ENCODE results near the gene CALCOCO2. TPM values are rescaled to one million over a fixed set of nuclear protein-coding genes. Genes with fewer than 3 reads are reported as not detected.

CALCOCO2 gene
- total RNA-seq, 4 donors from 2014 or later: 40.9 to 318 (median 118) TPM

DNA sequence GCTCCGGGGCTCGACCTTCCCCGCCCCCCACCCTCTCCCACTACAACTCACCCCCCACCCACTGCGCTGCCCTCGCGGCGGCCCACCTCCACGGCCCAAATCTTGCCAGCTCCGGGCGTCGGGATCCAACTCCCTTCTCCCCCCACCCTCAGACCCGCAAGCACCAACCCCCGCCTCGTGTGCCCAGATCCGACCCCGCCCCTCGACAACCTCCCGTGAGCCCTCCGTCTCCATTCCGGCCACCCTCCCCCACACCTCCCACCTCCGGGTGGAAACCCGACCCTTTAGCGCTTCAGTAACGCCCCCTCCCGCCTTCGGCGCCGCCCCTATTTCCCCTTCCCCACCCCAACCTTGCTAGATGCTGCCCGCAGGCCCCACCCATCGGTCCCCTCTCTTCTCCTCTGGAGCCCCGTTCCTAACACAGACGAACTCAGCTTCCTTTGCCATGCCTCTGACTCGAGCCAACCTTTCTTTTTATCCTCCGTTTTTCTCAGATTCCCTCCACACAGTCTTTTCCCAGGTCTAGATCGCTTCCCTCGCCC lies 78.1 kb downstream of the CALCOCO2 start:
- H3K36me3 ChIP-seq: no peaks in the 10 kb centered on the region
- peak overlapping the region; percentile 69 to 98 for H3K4me3 ChIP-seq
- DNase-seq: peak; percentile 76 to 82
- H3K27me3 ChIP-seq: no peaks in the 10 kb centered on the region
- peaks cover 0 to 6% of the 10 kb centered on the region in 2 donors for H3K4me1 ChIP-seq
- H3K9me3 ChIP-seq: no peaks in the 10 kb centered on the region
- peak overlapping the region; percentile 86 to 87 for H3K27ac ChIP-seq
- TF ChIP-seq, protein P1, sequence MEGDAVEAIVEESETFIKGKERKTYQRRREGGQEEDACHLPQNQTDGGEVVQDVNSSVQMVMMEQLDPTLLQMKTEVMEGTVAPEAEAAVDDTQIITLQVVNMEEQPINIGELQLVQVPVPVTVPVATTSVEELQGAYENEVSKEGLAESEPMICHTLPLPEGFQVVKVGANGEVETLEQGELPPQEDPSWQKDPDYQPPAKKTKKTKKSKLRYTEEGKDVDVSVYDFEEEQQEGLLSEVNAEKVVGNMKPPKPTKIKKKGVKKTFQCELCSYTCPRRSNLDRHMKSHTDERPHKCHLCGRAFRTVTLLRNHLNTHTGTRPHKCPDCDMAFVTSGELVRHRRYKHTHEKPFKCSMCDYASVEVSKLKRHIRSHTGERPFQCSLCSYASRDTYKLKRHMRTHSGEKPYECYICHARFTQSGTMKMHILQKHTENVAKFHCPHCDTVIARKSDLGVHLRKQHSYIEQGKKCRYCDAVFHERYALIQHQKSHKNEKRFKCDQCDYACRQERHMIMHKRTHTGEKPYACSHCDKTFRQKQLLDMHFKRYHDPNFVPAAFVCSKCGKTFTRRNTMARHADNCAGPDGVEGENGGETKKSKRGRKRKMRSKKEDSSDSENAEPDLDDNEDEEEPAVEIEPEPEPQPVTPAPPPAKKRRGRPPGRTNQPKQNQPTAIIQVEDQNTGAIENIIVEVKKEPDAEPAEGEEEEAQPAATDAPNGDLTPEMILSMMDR (IDR thresholded peaks at IDR 0.05): no peak
- no peak for TF ChIP-seq POLR2A (IDR thresholded peaks at IDR 0.05)
- intact Hi-C loops (cut with DNase I; ENCODE audit: low total_unique reads): no loop called here

DNA sequence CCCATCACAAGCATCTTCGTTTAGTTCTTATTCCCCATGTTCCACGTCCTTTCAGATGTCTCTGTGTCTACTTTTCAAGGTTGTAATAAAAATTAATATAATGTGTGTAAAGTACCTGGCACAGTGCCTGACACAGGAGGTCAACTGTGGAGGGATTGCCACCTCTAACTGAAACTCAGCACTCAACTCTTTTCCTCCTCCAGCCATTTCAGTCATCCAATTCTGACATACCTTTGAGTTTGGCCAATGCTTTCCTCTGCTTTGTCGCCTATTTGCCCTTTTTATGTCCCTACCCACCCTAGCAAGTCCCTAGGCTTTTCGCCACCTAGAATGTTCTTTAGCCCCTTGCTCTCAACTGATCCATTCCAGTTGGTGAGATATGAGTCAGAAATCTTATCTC lies 78.9 kb downstream of the CALCOCO2 start:
- no peak for DNase-seq
- no peaks in the 10 kb centered on the region for H3K36me3 ChIP-seq
- H3K4me1 ChIP-seq: peaks cover 0 to 6% of the 10 kb centered on the region in 2 donors
- peak overlapping the region; percentile 86 to 87 for H3K27ac ChIP-seq
- no peaks in the 10 kb centered on the region for H3K27me3 ChIP-seq
- no peaks in the 10 kb centered on the region for H3K9me3 ChIP-seq
- TF ChIP-seq, protein P1 (IDR thresholded peaks at IDR 0.05): no peak
- no peak for TF ChIP-seq POLR2A (IDR thresholded peaks at IDR 0.05)
- intact Hi-C loops (cut with DNase I; ENCODE audit: low total_unique reads): no loop called here
- peak overlapping the region in 1 of 2 donors; percentile 98 for H3K4me3 ChIP-seq

DNA sequence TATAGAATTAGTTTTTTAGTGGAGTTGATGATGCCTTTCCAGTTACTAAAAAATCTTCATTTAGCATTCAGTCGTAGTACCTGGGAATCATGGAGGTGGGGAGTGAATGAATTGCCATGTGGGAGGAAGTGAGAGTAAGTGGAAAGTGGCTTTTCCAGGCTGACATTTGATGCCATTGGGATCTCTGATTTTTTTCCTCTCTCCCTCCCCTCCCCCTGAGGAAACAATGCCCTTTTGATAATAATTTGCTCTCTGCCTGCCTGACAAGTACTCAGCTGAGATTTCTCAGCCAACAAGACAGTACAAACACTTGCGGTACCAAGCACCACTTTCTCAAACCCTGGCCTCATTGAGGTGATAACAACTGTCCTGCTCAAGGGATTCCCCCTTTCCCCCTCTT lies 79.5 kb downstream of the CALCOCO2 start:
- intact Hi-C loops (cut with DNase I; ENCODE audit: low total_unique reads): no loop called here
- H3K4me3 ChIP-seq: no peak overlapping the region
- H3K9me3 ChIP-seq: no peaks in the 10 kb centered on the region
- no peaks in the 10 kb centered on the region for H3K27me3 ChIP-seq
- no peak overlapping the region for H3K27ac ChIP-seq
- DNase-seq: no peak
- peaks cover 0 to 6% of the 10 kb centered on the region in 2 donors for H3K4me1 ChIP-seq
- H3K36me3 ChIP-seq: no peaks in the 10 kb centered on the region
- TF ChIP-seq, protein P1 (IDR thresholded peaks at IDR 0.05): no peak

DNA sequence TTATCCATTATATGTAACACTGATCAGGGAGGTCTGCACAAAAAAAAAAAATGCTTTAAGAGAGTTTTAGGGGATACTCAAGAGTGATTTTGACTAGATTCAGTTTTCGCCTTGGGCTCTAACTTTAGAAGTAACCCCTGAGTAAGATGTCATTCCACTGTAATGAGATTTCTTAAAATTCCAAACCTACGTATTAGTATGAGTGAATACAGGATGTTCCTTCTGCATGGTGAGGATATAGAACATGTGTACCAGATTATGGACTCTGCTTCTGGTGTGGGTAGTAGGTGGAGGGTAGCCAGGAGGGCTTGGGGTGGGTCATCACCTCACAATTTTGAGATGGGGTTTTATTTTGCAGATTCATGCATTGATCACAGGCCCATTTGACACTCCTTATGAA lies 81.6 kb downstream of the CALCOCO2 start:
- Histone ChIP-seq H3K27me3 (no peaks in the 10 kb centered on the region), H3K36me3 (no peaks in the 10 kb centered on the region), H3K4me3 (no peak overlapping the region), H3K4me1 (peaks cover 0 to 6% of the 10 kb centered on the region in 2 donors), H3K27ac (no peak overlapping the region), H3K9me3 (no peaks in the 10 kb centered on the region)
- intact Hi-C loops (cut with DNase I; ENCODE audit: low total_unique reads): no loop called here
- DNase-seq: no peak
- TF ChIP-seq POLR2A (IDR thresholded peaks at IDR 0.05): no peak
- TF ChIP-seq, protein P1 (IDR thresholded peaks at IDR 0.05): no peak

Small RNA genes lying within 50 kb of the gene (small RNA-seq; reads per million reads assigned to genes)
- gene AC068531.1: not detected
- gene RF00263: not detected

Other genes with a start within 250 kb of the CALCOCO2 start
- gene HOXB3, start 240.8 kb upstream of the CALCOCO2 start, total RNA-seq: 10 to 100 TPM; 10.6 to 30.0 (median 18.0) TPM
- gene HOXB5, start 237.3 kb upstream of the CALCOCO2 start, total RNA-seq: 1 to 10 TPM in 1 of 4 donors, under 1 TPM in 2, not detected in 1; 0.55 to 2.5 (median 0.59) TPM
- 10 to 100 TPM in 1 of 4 donors, 1 to 10 TPM in 1, under 1 TPM in 1, not detected in 1; 0.88 to 18.2 (median 7.3) TPM for gene HOXB6, start 226.0 kb upstream of the CALCOCO2 start, total RNA-seq
- 1 to 10 TPM in 3 of 4 donors, not detected in 1; 1.0 to 6.9 (median 3.5) TPM for gene HOXB7, start 220.0 kb upstream of the CALCOCO2 start, total RNA-seq
- gene HOXB8, start 215.7 kb upstream of the CALCOCO2 start, total RNA-seq: 1 to 10 TPM in 2 of 4 donors, under 1 TPM in 1, not detected in 1; 0.29 to 9.5 (median 1.9) TPM
- 1 to 10 TPM in 1 of 4 donors, under 1 TPM in 1, not detected in 2; 0.43 to 1.0 TPM for gene HOXB9, start 204.7 kb upstream of the CALCOCO2 start, total RNA-seq
- not detected for gene PRAC1, start 108.5 kb upstream of the CALCOCO2 start, total RNA-seq
- not detected for gene PRAC2, start 107.8 kb upstream of the CALCOCO2 start, total RNA-seq
- gene HOXB13, start 102.3 kb upstream of the CALCOCO2 start, total RNA-seq: not detected
- gene TTLL6, start 13.8 kb upstream of the CALCOCO2 start, total RNA-seq: under 1 TPM in 2 of 4 donors, not detected in 2; 0.41 to 0.91 TPM
- 10 to 100 TPM; 12.8 to 45.9 (median 23.8) TPM for gene ATP5MC1, start 61.8 kb downstream of the CALCOCO2 start, total RNA-seq
- 10 to 100 TPM; 25.0 to 77.9 (median 59.4) TPM for gene UBE2Z, start 77.4 kb downstream of the CALCOCO2 start, total RNA-seq
- gene SNF8, start 113.8 kb downstream of the CALCOCO2 start, total RNA-seq: 10 to 100 TPM in 3 of 4 donors, 1 to 10 TPM in 1; 6.9 to 64.6 (median 38.4) TPM
- not detected for gene GIP, start 137.6 kb downstream of the CALCOCO2 start, total RNA-seq
- 1 to 10 TPM in 1 of 4 donors, under 1 TPM in 1, not detected in 2; under 0.01 to 1.8 TPM for gene IGF2BP1, start 166.3 kb downstream of the CALCOCO2 start, total RNA-seq